OCI-LY7 (cell line): ENCODE results near the gene EDNRA.

ENCODE experiments used
- CTCF ChIP-seq: fragments of 200-600 bp; sonication (generic); conservative IDR thresholded peaks from 2 replicates; pipeline ENCODE4 v1.5.1; 2014; ENCODE audit warnings: mild to moderate bottlenecking, antibody characterized with exemption, low read length, moderate library complexity, mixed read lengths
- EZH2phosphoT487 ChIP-seq: fragments of 200-600 bp; sonication (generic); IDR thresholded peaks from 2 replicates; pipeline ENCODE4 v1.6.1; 2018; ENCODE audit warnings: low read depth, borderline replicate concordance, mild to moderate bottlenecking, mixed run types, antibody characterized with exemption, low read length, moderate library complexity, mixed read lengths

GRCh38 chr4:147440442-147440841, 40.5 kb upstream of the EDNRA start:
- no peak for TF ChIP-seq CTCF
- TF ChIP-seq EZH2phosphoT487 = no peak
